Suprapubic skin (tissue), 4 donors: Measurements from ENCODE around the gene PDZRN3. TPM values are rescaled to one million over a fixed set of nuclear protein-coding genes. Genes with fewer than 3 reads are reported as not detected.

Experiments
- DNase-seq, 2 donors: peaks; one replicate each; pipeline ENCODE4 v3.0.0-alpha.2; 2019; ENCODE audit warnings: low spot score in 2 of 2
- H3K27ac ChIP-seq: fragments of 200-600 bp; sonication (generic); one replicate; pipeline ENCODE4 v1.5.1; 2019
- H3K27me3 ChIP-seq: fragments of 200-600 bp; sonication (generic); one replicate; pipeline ENCODE4 v1.5.1; 2019
- H3K36me3 ChIP-seq: fragments of 200-600 bp; sonication (generic); one replicate; pipeline ENCODE4 v1.5.1; 2019
- H3K4me1 ChIP-seq: fragments of 200-600 bp; sonication (generic); one replicate; pipeline ENCODE4 v1.5.1; 2019
- H3K4me3 ChIP-seq: fragments of 200-600 bp; sonication (generic); one replicate; pipeline ENCODE4 v1.5.1; 2019; ENCODE audit warnings: mild to moderate bottlenecking
- H3K9me3 ChIP-seq: fragments of 200-600 bp; sonication (generic); one replicate; pipeline ENCODE4 v1.5.1; 2019
- CTCF ChIP-seq, 2 donors: fragments of 200-600 bp in 1 of 2; fragments of 450-650 bp in 1 of 2; sonication (generic) in 1 of 2; IDR thresholded peaks; one replicate each; pipeline ENCODE4 v1.5.1; 2016 to 2019; ENCODE audit warnings: antibody characterized with exemption in 2 of 2, mild to moderate bottlenecking in 1 of 2, moderate library complexity in 1 of 2
- EP300 ChIP-seq: sonication (generic); formaldehyde crosslinking; IDR thresholded peaks from one replicate; pipeline ENCODE4 v1.6.1; 2017; ENCODE audit warnings: antibody characterized with exemption
- POLR2A ChIP-seq, 2 donors: fragments of 450-650 bp; IDR thresholded peaks; one replicate each; pipeline ENCODE4 v1.6.1; 2017; ENCODE audit warnings: antibody characterized with exemption in 2 of 2, mild to moderate bottlenecking in 2 of 2, moderate library complexity in 2 of 2
- POLR2AphosphoS5 ChIP-seq, 3 donors: sonication (generic); formaldehyde crosslinking; IDR thresholded peaks; one replicate each; pipeline ENCODE4 v1.6.1; 2017; ENCODE audit warnings: antibody characterized with exemption in 3 of 3
- WGBS: methylation state at CpG from one replicate; pipeline ENCODE4 v1.1.5; 2018; 5-methylcytosine and 5-hydroxymethylcytosine counted together
- total RNA-seq, 4 donors: library from RNA; depleted of rRNA; stranded (reverse); fragments of >200 nt; gene quantifications; one replicate each; pipeline ENCODE4 v1.1.0, GENCODE V29; 2016

Gene PDZRN3
- total RNA-seq, 4 donors from 2014 or later, result 9.2 to 33.3 (median 13.7) TPM

DNA sequence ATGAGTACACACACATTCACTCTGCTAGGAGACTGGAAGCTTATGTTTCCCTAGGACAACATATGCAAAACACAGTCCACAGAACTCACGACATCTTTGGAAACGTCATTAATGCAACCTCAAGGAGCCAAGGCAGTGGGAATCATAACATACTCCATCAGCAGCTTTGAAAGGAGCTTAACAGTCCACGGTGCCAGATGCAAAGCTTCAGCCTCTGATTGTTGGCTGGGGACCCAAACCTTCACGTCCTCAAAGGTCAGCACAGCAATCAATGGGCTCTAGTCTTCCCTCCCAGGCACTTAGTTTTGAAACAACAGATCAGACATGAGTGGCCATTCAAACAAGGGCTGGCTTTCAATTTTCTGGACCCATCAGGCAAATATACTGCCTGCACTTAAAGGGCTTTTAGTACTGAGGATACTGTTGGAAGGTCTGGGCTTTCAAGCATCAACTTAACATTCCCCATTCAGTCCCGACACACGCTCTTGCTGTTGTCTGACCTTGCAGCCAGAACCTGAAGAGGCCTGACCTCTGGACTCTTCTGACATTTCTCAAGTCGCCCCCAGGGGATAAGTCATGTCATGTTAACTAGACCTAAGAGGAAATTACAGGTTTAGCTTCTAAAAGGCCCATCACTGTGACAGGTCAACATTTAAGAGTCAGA is 223.0 kb downstream of the PDZRN3 start:
- H3K4me1 ChIP-seq, result peaks cover 22% of the 10 kb centered on the region
- H3K9me3 ChIP-seq, result no peaks in the 10 kb centered on the region
- H3K27me3 ChIP-seq, result no peaks in the 10 kb centered on the region
- no peak for TF ChIP-seq POLR2AphosphoS5 (IDR thresholded peaks at IDR 0.05)
- TF ChIP-seq CTCF (IDR thresholded peaks at IDR 0.05), result no peak
- TF ChIP-seq POLR2A (IDR thresholded peaks at IDR 0.05), result no peak
- TF ChIP-seq EP300, result no peak
- DNase-seq, result no peak
- no peaks in the 10 kb centered on the region for H3K36me3 ChIP-seq
- 80% methylated on average over 7 of the region's 7 CpGs for WGBS
- H3K4me3 ChIP-seq, result no peak overlapping the region
- no peak overlapping the region for H3K27ac ChIP-seq

- 39% methylated on average over 6 of the region's 6 CpGs for WGBS
- no peak overlapping the region for H3K4me3 ChIP-seq
- DNase-seq, result no peak
Observed at GRCh38 chr3:73401059-73401458, 223.7 kb downstream of the PDZRN3 start.

GRCh38 chr3:73399666-73400253 is 225.0 kb downstream of the PDZRN3 start:
- H3K27me3 ChIP-seq, result no peaks in the 10 kb centered on the region
- H3K9me3 ChIP-seq, result no peaks in the 10 kb centered on the region
- TF ChIP-seq EP300 (no peak), CTCF (IDR thresholded peaks at IDR 0.05) (no peak), POLR2AphosphoS5 (IDR thresholded peaks at IDR 0.05) (no peak), POLR2A (IDR thresholded peaks at IDR 0.05) (no peak)
- H3K4me1 ChIP-seq, result peaks cover 10% of the 10 kb centered on the region
- peaks cover 4% of the 10 kb centered on the region for H3K36me3 ChIP-seq
- no peak overlapping the region for H3K27ac ChIP-seq
- no peak for DNase-seq
- WGBS, result 75% methylated on average over 3 of the region's 3 CpGs
- no peak overlapping the region for H3K4me3 ChIP-seq

More at GRCh38 chr3:73401059-73401458, 223.7 kb downstream of the PDZRN3 start:
- no peaks in the 10 kb centered on the region for H3K27me3 ChIP-seq
- H3K9me3 ChIP-seq, result no peaks in the 10 kb centered on the region
- TF ChIP-seq POLR2A (IDR thresholded peaks at IDR 0.05) (no peak), POLR2AphosphoS5 (IDR thresholded peaks at IDR 0.05) (no peak), CTCF (IDR thresholded peaks at IDR 0.05) (no peak), EP300 (no peak)
- peaks cover 3% of the 10 kb centered on the region for H3K36me3 ChIP-seq
- no peak overlapping the region for H3K27ac ChIP-seq
- peaks cover 17% of the 10 kb centered on the region for H3K4me1 ChIP-seq

DNA sequence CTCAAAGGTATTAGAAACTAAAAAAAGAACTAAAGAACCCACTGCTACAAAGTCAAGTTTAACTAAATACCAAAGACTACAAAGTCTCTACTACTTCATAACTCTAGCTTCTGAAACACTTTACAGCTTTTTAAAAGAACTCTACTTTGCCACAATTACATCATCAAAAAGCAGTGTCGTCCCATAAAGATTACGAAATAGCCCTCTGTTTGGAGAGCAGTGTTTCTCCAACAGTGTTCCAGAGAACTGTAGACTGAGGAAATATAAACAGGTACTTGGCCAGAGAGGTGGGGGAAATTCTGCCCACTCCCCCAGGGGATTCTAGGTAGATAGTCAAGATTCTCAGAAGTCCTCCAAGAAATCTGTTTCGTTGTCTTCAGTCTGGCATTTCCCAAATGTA is 225.6 kb downstream of the PDZRN3 start:
- Histone ChIP-seq H3K9me3 (no peaks in the 10 kb centered on the region), H3K27me3 (no peaks in the 10 kb centered on the region), H3K4me3 (no peak overlapping the region), H3K4me1 (peaks cover 10% of the 10 kb centered on the region), H3K36me3 (peaks cover 4% of the 10 kb centered on the region), H3K27ac (no peak overlapping the region)
- DNase-seq, result no peak
- WGBS, result 56% methylated on average over 3 of the region's 3 CpGs
- no peak for TF ChIP-seq EP300
- no peak for TF ChIP-seq CTCF (IDR thresholded peaks at IDR 0.05)
- TF ChIP-seq POLR2A (IDR thresholded peaks at IDR 0.05), result no peak
- TF ChIP-seq POLR2AphosphoS5 (IDR thresholded peaks at IDR 0.05), result no peak

DNA sequence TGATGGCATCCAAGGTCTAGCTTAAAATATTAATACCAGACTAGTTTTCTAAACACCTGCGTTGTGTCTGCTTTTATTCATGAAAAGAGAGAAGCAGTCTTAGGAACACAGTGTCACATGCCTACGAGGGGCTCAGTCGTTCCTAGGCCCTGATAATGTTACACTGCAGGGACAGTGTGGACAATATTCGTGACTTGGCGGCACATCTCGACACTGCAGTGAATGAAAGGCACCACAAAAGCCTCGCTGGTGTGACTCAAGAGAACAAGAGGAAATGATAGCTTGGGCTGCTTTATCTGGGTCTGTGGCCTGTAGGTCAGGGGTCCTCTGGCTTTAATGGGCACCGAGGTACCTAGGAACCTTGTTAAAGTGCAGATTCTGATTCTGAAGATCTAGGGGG is 226.7 kb downstream of the PDZRN3 start:
- TF ChIP-seq CTCF (IDR thresholded peaks at IDR 0.05) (no peak), EP300 (no peak), POLR2A (IDR thresholded peaks at IDR 0.05) (no peak), POLR2AphosphoS5 (IDR thresholded peaks at IDR 0.05) (no peak)
- DNase-seq, result no peak
- WGBS, result 82% methylated on average over 8 of the region's 8 CpGs
- no peak overlapping the region for H3K4me3 ChIP-seq
- H3K4me1 ChIP-seq, result peaks cover 10% of the 10 kb centered on the region
- no peaks in the 10 kb centered on the region for H3K27me3 ChIP-seq
- no peak overlapping the region for H3K27ac ChIP-seq
- no peaks in the 10 kb centered on the region for H3K9me3 ChIP-seq
- peaks cover 4% of the 10 kb centered on the region for H3K36me3 ChIP-seq
